NCI-H524 (cell line): ENCODE data around the gene TMEM267.
"Not testable (repeated sequence)": the region's sequence is repeated elsewhere in the genome, so short reads cannot be mapped to it uniquely, and the experiment has no call there.

Source experiments
- DNase-seq, 2 experiments: peaks; one replicate each; lab custom pipeline; 2025; lab: John Stamatoyannopoulos, UW

Gene TMEM267

GRCh38 chr5:43410414-43410813 lies 73.3 kb downstream of the TMEM267 start:
- no peak for DNase-seq

- DNase-seq: peak in 1 of 2 experiments; percentile 46
Measured at GRCh38 chr5:43409809-43410271, 73.8 kb downstream of the TMEM267 start.

- not testable (repeated sequence) for DNase-seq
Measured at GRCh38 chr5:43402524-43403066, 81.1 kb downstream of the TMEM267 start.

- peak in 1 of 2 experiments; percentile 27 for DNase-seq
Measured at GRCh38 chr5:43401827-43402226, 81.8 kb downstream of the TMEM267 start.

GRCh38 chr5:43400082-43400481 lies 83.6 kb downstream of the TMEM267 start:
- DNase-seq: peak in 1 of 2 experiments; percentile 19

GRCh38 chr5:43396762-43397304 lies 86.8 kb downstream of the TMEM267 start:
- peak; percentile 21 to 76 for DNase-seq
